NCI-H2196 treated with DMSO at 0.1 percent for 48 hours (cell line): ENCODE measurements around the gene CBLIF.
"Not testable (repeated sequence)": the region's sequence is repeated elsewhere in the genome, so short reads cannot be mapped to it uniquely, and the experiment has no call there.

ENCODE experiments used
- DNase-seq: peaks from one replicate; lab custom pipeline; 2025; ENCODE audit not compliant: unreplicated experiment; lab: John Stamatoyannopoulos, UW

Gene CBLIF

DNA sequence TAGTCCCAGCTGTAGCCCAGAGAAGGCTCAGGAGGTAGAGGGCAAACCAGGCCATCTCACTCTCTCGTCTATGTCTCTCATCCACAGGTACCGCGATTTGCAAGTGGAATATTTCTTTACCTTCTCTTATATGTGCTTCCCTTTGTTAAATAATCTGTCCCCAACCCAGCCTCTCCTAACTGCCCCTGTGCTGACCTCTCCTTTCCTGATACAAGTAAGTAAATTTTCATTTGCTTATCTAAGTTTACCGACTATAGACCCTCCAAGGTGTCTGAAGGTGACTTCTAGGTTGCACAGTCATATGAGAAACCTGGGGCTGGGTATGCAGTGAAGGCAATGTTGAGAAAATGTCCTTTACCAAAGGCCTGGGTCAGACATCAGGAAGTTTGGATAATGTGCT is at the start of gene CBLIF:
Gene CBLIF (minus strand): TSS at position 101 of the 400 bp plus-strand sequence. CDS start 46 bp downstream, at position 55.
- DNase-seq: no peak

DNA sequence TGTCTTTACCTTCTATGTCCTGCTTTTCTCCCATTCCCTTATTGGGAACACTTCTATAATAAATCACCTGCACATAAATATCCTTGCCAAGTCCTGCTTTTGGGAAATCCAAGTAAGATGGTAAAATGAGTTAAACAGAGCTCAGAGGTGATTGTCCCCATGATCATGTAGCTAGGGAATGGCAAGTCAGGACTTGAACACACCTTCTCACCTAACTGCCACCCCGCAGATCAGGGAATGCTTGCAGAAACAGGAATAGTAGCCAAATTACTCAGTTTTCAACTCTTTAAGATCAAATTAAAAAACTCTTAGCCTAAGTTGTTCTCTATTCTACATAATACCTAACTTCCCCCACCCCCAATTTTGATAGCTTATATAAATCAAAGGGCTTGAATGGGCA is 49.3 kb upstream of the CBLIF start:
- DNase-seq: no peak

DNA sequence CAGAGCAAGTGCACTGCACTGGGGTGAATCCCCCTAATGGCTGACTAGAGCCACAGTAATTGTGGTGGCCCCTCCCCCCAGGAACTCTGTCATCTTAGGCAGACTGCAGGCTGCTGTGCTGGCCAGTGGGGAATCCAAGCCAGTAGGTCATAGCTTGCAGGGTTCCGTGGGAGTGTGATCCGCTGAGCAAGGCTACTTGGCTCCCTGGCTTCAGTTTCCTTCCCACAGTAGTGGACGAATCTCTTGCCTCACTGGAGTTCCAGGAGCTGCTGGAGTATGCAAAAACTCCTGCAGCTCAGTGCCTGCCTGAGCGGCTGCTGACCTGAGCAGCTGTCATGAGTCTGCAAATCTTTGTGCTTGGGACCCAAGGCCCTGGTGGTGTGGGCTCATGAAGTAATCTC is 46.5 kb upstream of the CBLIF start:
- DNase-seq: no peak

DNA sequence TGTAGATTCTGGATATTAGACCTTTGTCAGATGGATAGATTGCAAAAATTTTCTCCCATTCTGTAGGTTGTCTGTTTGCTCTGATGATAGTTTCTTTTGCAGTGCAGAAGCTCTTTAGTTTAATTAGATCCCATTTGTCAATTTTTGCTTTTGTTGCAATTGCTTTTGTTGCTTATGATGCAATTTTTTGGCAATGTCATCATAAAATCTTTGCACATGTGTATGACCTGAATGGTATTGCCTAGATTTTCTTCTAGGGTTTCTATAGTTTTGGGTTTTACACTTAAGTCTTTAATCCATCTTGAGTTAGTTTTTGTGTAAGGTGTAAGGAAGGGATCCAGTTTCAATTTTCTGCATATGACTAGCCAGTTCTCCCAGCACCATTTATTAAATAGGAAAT is 41.9 kb upstream of the CBLIF start:
- not testable (repeated sequence) for DNase-seq

DNA sequence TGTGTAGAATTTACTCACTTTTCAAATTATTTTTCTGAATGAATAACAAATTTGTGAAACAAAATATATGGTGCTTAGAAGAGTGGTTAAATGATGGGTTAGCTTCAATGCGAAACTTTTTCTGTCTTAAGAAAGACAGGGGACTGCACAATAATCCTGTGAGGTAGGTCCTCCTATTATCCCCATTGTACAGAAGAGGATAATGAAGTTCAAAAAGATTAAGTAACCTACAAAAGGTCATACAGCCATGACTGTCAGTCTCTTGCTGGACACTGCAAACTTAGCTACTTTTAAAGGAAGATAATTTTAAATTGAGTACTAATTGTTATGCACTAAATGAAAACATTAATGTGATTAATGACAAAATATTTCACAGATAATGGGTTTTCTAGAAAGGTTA is 38.3 kb upstream of the CBLIF start:
- no peak for DNase-seq

DNA sequence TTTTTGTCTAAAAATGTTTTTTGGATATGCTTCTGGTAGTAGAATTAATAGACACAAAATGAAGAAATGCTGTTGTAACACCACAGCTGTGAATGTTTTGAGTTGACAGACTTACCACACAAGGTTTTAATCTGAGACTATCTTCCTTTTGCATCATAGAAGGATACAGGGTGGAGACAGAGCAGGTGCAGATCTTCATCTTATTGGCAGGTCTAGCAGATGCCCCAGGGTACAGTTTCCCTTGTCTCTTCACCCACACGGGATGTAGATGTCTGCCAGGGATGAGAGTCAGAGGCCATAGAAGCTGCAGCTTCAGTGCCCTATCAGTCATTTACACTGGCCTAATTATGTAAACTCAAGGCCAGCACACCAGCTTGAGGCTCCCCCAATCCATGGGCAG is 34.3 kb upstream of the CBLIF start:
- DNase-seq: no peak

DNA sequence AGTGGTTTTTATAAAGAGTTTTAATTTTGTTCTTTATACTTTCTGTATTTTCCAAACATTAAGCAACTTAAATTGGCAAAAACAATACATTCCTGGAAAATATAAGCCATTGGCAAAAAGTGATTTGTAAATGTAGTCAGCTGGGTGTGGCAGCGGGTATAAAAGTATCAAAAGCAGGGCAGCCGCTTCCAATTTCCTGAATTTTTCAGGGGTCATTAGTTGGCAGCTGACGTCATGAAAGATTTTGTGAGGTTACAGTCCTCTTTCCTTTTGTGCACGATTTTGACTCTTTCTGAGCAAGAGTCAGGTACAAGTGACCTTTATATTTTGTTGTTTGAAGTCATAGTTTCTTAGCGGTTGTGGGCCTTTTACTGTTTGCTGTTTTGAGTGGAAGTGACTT is 33.3 kb upstream of the CBLIF start, which contains the start of gene OOSP3:
Gene OOSP3 (plus strand): TSS at position 208 of the 400 bp plus-strand sequence. CDS start 27 bp downstream, at position 235.
- DNase-seq: no peak

DNA sequence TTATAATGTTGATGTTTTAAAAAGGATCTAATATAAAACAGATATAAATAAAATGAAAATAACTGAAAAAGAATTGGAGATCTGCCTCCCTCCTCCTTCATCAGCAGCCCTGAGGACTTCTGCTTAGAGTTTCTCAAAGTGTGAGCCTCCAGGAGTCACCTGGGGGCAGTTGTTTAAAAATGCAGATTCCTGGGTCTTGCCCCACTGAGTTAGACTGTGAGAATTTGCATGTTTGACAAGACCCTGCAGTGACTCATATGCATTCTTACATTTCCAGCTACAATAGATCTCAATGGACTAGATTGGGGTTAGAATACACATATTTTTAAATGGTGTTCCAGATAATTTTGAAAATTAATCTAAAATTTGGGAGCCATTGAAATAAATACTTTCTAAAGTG is 32.5 kb upstream of the CBLIF start:
- no peak for DNase-seq

DNA sequence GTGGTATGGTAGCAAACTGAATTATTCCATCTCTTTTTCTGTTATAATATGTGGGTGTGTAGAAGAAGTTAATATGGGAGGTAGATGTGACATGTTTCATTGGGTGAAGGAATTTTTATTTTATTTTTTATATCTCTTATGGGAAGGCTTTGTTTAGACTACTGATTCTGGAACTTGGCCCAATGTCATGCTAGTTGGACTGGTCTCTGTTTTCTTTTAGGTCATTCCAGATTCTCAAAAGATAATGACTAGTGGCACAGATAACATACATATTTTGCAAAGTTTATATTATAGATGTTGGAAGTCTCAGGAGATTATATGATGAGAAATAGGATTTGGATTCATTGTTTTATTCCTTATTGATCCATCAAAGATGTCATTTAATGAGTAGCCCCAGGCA is 32.0 kb upstream of the CBLIF start:
- DNase-seq: no peak

DNA sequence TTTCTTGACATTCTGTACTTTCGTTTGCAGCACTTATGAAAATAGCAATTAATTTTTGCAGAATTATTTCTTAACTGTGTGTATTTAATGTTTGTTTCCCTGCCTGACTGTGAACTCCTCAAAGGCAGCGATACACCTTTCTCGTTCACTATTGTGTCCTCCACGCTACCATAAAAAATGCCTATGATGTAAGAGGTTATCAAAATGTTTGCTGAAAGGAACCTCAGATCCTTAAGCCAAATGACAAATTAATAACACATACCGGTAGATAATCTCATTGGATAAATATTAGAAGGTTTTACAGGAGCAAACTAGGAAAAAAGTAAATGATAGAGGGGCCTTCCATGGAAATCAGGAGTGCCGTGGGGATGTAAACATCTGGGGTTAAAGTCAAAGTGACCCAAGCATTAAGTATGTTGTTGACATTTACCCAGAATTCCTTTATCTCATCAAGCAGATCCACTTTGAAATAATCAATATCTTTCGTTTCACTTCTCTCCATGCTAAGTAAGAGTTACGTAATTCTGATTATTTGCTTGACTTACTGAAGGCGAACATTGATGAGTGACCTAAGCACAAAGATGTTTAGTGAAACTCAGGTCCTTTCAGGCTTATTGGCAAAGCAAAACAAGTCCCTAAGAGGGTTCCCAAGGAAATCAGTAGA is 30.7 kb upstream of the CBLIF start:
- no peak for DNase-seq

DNA sequence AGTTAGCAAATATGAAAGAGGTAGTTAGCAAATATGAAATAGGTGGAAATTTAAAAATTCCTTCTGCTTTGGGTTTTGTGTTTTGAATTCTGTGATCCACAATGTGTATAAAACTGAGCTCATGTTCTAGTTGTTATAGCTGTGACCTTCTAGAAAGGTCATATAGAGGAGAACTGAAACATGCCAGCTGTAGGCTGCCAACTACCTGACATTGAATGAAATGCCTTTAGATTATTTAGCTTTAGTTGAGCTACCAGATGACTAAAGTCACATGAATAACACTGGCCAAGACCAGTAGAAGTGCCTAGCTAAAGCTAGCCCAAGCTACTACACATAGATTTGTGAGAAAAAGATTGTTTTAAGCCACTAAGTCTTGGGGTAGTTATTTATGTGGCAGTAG is 26.8 kb upstream of the CBLIF start:
- no peak for DNase-seq

DNA sequence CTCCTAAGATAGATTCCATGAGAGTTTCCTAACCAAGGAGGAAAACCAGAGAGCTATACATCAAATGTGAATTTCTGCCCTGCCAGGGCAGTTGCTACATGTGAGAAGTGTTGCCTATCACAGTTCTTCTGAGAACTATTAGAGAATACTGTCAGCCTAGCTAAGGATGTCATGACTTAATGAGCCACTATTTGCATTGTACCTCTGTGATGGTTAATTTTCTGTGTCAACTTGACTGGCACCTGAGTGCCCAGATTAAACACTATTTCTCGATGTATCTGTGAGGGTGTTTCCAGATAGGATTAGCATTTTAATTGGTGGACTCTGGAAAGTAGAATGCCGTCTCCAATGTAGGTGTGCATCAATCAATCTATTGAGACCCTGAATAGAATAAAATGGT is 22.6 kb upstream of the CBLIF start:
- no peak for DNase-seq

DNA sequence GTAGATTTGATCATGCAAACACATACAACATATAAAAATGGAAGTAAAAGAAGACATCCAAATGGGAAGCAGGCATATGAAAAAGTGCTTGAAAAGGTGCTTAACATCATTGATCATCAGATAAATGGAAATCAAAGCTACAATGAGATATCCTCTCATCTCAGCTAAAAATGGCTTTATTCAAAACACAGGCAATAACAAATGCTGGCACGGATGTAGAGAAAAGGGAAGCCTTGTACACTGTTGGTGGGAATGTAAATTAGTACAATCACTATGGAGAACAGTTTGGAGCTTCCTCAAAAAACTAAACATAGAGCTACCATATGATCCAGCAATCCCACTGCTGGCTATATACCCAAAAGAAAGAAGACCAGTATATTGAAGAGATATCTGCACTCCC is 21.5 kb upstream of the CBLIF start:
- no peak for DNase-seq

DNA sequence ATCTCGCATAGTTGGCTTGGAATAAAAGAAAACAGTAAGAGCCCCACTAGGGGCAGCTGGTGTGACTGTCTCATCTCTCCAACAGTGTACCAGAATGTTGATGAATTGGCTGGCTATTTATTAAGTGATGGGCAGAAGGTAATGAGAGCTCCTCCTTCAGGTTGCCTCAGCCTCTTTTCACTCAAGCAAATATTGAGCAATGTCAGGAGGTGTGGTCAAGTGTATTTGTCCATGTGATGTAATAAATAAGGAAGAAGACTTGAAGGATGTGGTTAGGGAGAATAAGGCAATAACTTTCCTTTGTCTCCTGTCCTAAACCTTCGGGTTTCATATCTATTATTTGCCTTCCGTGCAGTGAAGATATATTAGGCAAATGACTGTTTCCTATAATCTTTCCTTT is 21.1 kb upstream of the CBLIF start, which contains the start of gene TCN1:
Gene TCN1 (minus strand): TSS at position 91 of the 400 bp plus-strand sequence. CDS start 17 bp downstream, at position 74.
- DNase-seq: no peak

DNA sequence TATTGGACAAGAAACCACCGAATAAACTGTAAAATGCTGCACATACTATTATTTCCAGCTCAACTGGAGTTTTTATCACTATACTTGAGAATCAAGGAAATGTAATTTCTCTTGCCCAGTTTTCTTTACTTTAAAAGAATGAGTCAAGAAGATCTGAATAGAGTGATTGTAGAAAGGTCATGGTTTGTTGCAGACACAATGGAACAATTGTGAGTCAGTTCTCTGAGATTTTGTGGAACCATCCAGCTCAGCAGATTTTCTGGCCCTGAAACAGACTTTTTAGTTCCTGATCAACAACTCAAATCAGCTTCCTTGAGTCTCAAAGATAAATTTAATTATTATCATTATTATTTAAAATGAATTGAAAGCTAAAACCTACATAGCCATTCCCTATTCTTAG is 19.7 kb upstream of the CBLIF start:
- no peak for DNase-seq

DNA sequence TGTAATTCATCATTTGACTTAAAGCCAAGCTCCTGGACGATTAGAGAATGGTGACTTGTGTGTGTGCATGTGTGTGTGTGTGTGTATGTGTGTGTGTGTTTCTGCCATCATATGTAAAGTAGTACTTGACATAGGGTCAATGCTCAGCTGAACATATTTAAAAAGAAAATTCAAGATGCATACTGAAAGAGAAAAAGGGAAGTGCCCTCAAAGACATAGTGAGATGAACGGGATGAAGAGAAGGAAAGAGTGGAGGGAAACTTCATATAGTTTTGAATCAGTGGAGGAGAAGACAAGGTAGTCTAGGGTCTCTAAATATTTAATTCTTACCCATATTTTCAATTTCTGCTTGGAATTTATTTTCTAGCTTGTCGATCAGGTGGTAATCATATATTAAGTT is 17.0 kb upstream of the CBLIF start:
- no peak for DNase-seq

DNA sequence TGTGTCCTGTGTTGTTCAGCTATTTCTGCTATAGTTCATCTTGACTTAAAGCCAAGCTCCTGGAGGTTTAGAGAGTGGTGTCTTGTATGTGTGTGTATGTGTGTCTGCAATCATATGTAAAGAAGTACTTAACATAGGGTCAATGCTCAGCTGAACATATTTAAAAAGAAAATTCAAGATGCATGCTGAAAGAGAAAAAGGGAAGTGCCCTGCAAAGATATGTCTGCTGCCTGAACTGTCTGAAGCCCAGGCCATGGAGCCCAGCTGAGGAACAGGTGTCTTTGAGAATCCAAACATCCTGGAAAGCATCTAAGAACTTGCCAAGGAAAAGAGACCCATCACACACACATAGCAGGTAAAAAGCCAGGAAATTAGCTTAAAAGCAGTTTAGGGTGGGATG is 14.4 kb upstream of the CBLIF start:
- DNase-seq: no peak

DNA sequence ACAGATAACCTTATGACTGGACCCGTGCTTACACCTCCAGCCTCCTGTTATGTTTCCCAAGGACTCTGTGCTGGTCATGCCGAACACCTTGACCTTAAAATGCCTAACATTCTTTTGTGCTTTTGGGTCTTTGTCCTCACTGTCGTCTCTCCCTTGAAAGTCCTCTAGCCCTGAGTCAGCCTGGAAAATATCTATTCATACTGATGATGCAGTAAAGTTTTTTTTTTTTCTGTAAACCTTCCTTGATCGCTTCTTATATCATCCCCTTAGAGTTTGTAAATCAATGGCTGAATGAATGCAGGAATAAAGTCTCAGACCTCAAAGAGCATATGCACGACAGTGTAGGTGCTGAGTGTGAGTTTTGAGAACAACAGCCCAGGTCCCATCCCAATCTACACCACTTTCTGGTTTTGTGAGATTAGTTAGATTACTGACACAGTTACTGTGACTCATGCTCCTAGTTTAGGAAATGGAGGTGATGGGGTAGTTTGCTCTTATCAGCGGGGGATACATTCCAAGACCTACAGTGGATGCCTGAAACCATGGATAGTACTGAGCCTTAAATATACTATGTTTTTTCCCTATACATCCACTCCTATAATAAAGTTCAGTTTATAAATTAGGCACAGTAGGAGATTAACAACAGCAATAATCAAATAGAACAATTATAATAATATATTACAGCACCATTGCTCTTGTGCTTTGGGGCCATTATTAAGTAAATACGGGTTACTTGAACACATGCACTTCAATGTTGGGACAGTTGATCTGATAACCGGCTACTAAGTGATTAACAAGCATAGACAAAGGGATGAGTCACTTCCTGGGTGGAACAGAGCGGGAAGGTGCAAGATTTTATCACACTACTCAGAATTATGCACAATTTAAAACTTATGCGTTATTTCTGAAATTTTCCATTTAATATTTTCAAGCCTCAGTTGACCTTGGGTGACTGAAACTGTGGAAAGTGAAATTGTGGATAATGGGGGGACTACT is 12.4 kb upstream of the CBLIF start:
- no peak for DNase-seq

DNA sequence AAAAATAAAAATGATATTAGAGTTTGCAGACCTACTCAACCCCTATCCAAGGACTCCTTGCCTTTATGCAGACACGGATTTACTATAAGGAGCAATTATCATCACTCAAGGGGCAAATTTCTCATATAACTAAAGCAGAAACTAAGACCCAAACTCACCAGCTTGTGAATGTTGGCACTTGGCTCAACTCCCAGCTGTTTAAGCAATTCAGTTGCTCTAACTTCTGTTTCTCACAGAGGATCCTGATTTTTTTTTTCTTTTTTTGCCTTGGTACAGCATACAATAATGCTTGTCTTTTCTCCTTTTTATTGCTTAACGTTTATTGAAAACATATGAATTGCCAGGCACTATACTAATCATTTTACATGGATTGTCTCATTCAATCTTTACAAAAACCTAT is 9.6 kb upstream of the CBLIF start:
- no peak for DNase-seq

DNA sequence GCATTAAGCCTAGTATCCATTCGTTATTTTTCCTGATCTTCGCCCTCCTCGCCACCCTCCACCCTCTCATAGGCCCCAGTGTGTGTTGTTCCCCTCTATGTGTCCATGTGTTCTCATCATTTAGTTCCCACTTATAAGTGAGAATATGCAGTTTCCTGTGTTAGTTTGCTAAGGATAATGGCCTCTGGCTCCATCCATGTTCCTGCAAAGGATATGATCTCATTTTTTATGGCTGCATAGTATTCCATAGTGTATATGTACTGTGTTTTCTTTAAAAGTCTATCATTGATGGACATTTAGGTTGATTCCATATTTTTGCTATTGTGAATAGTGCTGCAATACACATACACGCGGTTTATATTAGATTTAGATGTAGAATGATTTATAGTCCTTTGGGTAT is 6.1 kb upstream of the CBLIF start:
- not testable (repeated sequence) for DNase-seq

DNA sequence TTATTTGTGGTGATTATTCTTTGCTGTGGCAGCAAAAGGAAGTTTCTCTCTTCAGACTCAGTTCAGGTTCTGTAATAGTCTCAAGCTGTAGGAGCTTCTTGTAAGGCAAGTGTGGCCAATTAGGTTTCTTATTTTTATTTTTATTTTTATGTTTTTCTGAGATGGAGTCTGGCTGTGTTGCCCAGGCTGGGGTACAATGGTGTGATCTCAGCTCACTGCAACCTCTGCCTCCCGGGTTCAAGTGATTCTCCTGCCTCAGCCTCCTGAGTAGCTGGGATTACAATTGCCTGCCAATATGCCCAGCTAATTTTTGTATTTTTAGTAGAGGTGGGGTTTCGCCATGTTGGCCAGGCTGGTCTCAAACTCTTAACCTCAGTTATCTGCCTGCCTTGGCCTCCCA is 4.3 kb upstream of the CBLIF start:
- DNase-seq: not testable (repeated sequence)

DNA sequence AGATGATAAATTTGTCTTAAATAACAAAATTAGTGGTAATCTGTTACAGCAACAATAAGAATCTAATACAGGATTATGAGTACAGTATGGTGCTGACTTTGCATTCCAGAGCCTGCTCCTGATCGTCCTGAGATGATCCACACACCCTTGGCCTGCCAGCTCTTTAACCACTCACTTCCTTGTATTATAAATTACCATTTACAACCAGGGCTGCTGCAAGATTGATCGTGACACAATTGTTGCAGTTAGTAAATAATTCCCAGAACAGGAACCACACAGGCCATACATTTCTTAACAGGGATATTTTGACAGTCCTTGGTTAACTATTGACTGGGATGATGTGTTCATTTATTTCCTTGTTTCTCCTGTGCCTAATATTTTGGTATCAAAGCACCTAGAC is 3.8 kb upstream of the CBLIF start:
- DNase-seq: no peak
